Gastroesophageal sphincter (tissue), 3 donors: ENCODE measurements around the gene RRH.

Experiments used
- CTCF ChIP-seq, 4 experiments: fragments of 200-600 bp in 2 of 4; fragments of 450-650 bp in 2 of 4; sonication (generic) in 1 of 4; IDR thresholded peaks; one replicate each; pipeline ENCODE4 v1.5.1; 2017 to 2019; ENCODE audit warnings: antibody characterized with exemption in 4 of 4, mild to moderate bottlenecking in 2 of 4, moderate library complexity in 2 of 4
- EP300 ChIP-seq: sonication (generic); formaldehyde crosslinking; IDR thresholded peaks from one replicate; pipeline ENCODE4 v1.6.1; 2017; ENCODE audit warnings: antibody characterized with exemption, mild to moderate bottlenecking
- POLR2A ChIP-seq, 2 donors: fragments of 450-650 bp; IDR thresholded peaks; one replicate each; pipeline ENCODE4 v1.6.1; 2017; ENCODE audit warnings: antibody characterized with exemption in 2 of 2, mild to moderate bottlenecking in 2 of 2, moderate library complexity in 1 of 2
- POLR2AphosphoS5 ChIP-seq: sonication (generic); formaldehyde crosslinking; IDR thresholded peaks from one replicate; pipeline ENCODE4 v1.6.1; 2017; ENCODE audit warnings: antibody characterized with exemption

GRCh38 chr4:109846395-109847098 lies 18.8 kb downstream of the RRH start:
- no peak for TF ChIP-seq EP300
- TF ChIP-seq CTCF (IDR thresholded peaks at IDR 0.05), result no peak
- TF ChIP-seq POLR2AphosphoS5, result no peak
- no peak for TF ChIP-seq POLR2A (IDR thresholded peaks at IDR 0.05)
